ENCODE data around the gene TUBGCP2.

GRCh38 chr10:133237588-133238465 lies 70.8 kb downstream of the TUBGCP2 start, which contains the start of gene VENTX:
- TF ChIP-seq CTCF (IDR thresholded peaks at IDR 0.05; ENCODE audit: insufficient read depth, low read length, poor library complexity, severe bottlenecking), result no peak
- no peak for TF ChIP-seq EZH2phosphoT487 (conservative IDR thresholded peaks at IDR 0.05; ENCODE audit: low read length)

Data from SU-DHL-6 (cell line).